ENCODE data around the gene B4GALT3. TPM values are rescaled to one million over a fixed set of nuclear protein-coding genes. Genes with fewer than 3 reads are reported as not detected.
"Not testable (repeated sequence)": the region's sequence is repeated elsewhere in the genome, so short reads cannot be mapped to it uniquely, and the experiment has no call there.

B4GALT3 gene
- 10 to 100 TPM; 26.9 to 36.6 (median 30.0) TPM for total RNA-seq

GRCh38 chr1:161177112-161177935, at the start of gene B4GALT3:
B4GALT3 (minus strand) TSS chr1:161177507; CDS start chr1:161176060, 1,447 bp downstream.
- H3K9me3 ChIP-seq = no peaks in the 10 kb centered on the region
- peak within 1 kb of the TSS; percentile 71 for H3K4me3 ChIP-seq
- H3K27me3 ChIP-seq = no peaks in the 10 kb centered on the region
- peak; percentile 94 for DNase-seq (ENCODE audit: low spot score in 2 of 2)
- peaks cover 33% of the 10 kb centered on the region for H3K36me3 ChIP-seq
- 6% methylated on average over 28 of the region's 50 CpGs for WGBS
- peaks cover 52% of the 10 kb centered on the region for H3K4me1 ChIP-seq
- H3K27ac ChIP-seq = peak within 1 kb of the TSS; percentile 86
- TF ChIP-seq POLR2AphosphoS5 (IDR thresholded peaks at IDR 0.05) (peak in 2 of 3 donors; percentile 46 to 69), POLR2A (IDR thresholded peaks at IDR 0.05) (peak in 1 of 2 donors; percentile 81), CTCF (IDR thresholded peaks at IDR 0.05) (no peak)

- WGBS = 69% methylated on average over 3 of the region's 3 CpGs
- H3K27ac ChIP-seq = no peak overlapping the region
- no peak for DNase-seq (ENCODE audit: low spot score in 2 of 2)
- no peaks in the 10 kb centered on the region for H3K27me3 ChIP-seq
- H3K36me3 ChIP-seq = peaks cover 35% of the 10 kb centered on the region
- peak overlapping the region; percentile 54 for H3K4me3 ChIP-seq
- H3K9me3 ChIP-seq = no peaks in the 10 kb centered on the region
- peaks cover 28% of the 10 kb centered on the region for H3K4me1 ChIP-seq
- TF ChIP-seq POLR2A (IDR thresholded peaks at IDR 0.05) (no peak), EP300 (IDR thresholded peaks at IDR 0.05) (no peak), CTCF (IDR thresholded peaks at IDR 0.05) (no peak), POLR2AphosphoS5 (IDR thresholded peaks at IDR 0.05) (no peak)
These were observed 49.5 kb upstream of the B4GALT3 start for GRCh38 chr1:161226759-161227158.

- Histone ChIP-seq H3K4me1 (peaks cover 28% of the 10 kb centered on the region), H3K27ac (no peak overlapping the region), H3K4me3 (peak overlapping the region; percentile 54), H3K27me3 (no peaks in the 10 kb centered on the region), H3K36me3 (peaks cover 32% of the 10 kb centered on the region), H3K9me3 (no peaks in the 10 kb centered on the region)
- TF ChIP-seq POLR2AphosphoS5 (IDR thresholded peaks at IDR 0.05) (no peak), POLR2A (IDR thresholded peaks at IDR 0.05) (no peak), EP300 (IDR thresholded peaks at IDR 0.05) (no peak), CTCF (IDR thresholded peaks at IDR 0.05) (no peak)
- DNase-seq (ENCODE audit: low spot score in 2 of 2) = no peak
- 5% methylated on average over 13 of the region's 15 CpGs for whole genome bisulfite sequencing
These were observed 49.0 kb upstream of the B4GALT3 start for GRCh38 chr1:161226320-161226711.

- Histone ChIP-seq H3K4me3 (peak within 1 kb of the TSS; percentile 54), H3K9me3 (no peaks in the 10 kb centered on the region), H3K4me1 (peaks cover 28% of the 10 kb centered on the region), H3K27ac (peak within 1 kb of the TSS; percentile 0), H3K36me3 (peaks cover 26% of the 10 kb centered on the region), H3K27me3 (no peaks in the 10 kb centered on the region)
- 4% methylated on average over 16 of the region's 16 CpGs for WGBS
- peak; percentile 94 to 95 for DNase-seq (ENCODE audit: low spot score in 2 of 2)
- no peak for TF ChIP-seq POLR2A (IDR thresholded peaks at IDR 0.05)
- peak; percentile 50 to 58 for TF ChIP-seq CTCF (IDR thresholded peaks at IDR 0.05)
These were observed 48.4 kb upstream of the B4GALT3 start, which contains the start of gene TOMM40L for GRCh38 chr1:161225534-161226319. TOMM40L (plus strand) TSS chr1:161226060; CDS start chr1:161226490, 430 bp downstream.

GRCh38 chr1:161225178-161225533, 47.8 kb upstream of the B4GALT3 start:
- H3K27me3 ChIP-seq = no peaks in the 10 kb centered on the region
- H3K27ac ChIP-seq = peak overlapping the region; percentile 0
- H3K4me1 ChIP-seq = peaks cover 28% of the 10 kb centered on the region
- H3K4me3 ChIP-seq = no peak overlapping the region
- TF ChIP-seq EP300 (IDR thresholded peaks at IDR 0.05) = no peak
- no peak for TF ChIP-seq POLR2AphosphoS5 (IDR thresholded peaks at IDR 0.05)
- no peak for TF ChIP-seq POLR2A (IDR thresholded peaks at IDR 0.05)
- no peak for TF ChIP-seq CTCF (IDR thresholded peaks at IDR 0.05)
- no peak for DNase-seq (ENCODE audit: low spot score in 2 of 2)
- peaks cover 21% of the 10 kb centered on the region for H3K36me3 ChIP-seq
- no peaks in the 10 kb centered on the region for H3K9me3 ChIP-seq
- 65% methylated on average over 7 of the region's 7 CpGs for WGBS

GRCh38 chr1:161224695-161225087, 47.4 kb upstream of the B4GALT3 start:
- H3K4me1 ChIP-seq = peaks cover 28% of the 10 kb centered on the region
- WGBS = 85% methylated on average over 13 of the region's 13 CpGs
- H3K9me3 ChIP-seq; H3K27me3 ChIP-seq; H3K4me3 ChIP-seq; DNase-seq (ENCODE audit: low spot score in 2 of 2); H3K27ac ChIP-seq: not testable (repeated sequence)
- H3K36me3 ChIP-seq = peaks cover 17% of the 10 kb centered on the region
